H1 (cell line): ENCODE measurements around the gene PTPRD. TPM values are rescaled to one million over a fixed set of nuclear protein-coding genes. Genes with fewer than 3 reads are reported as not detected.

Experiments
- CTCF ChIA-PET: fragments of 300-600 bp; sonication (Branson Sonifier 250); formaldehyde crosslinking; loops from one replicate; lab custom pipeline; 2021; ENCODE audit not compliant: partially characterized antibody; lab: Charles Lee
- POLR2A ChIA-PET: fragments of 300-600 bp; sonication (Branson Sonifier 250); formaldehyde crosslinking; loops from one replicate; lab custom pipeline; 2021; ENCODE audit warnings: inconsistent platforms; ENCODE audit not compliant: partially characterized antibody; lab: Charles Lee
- DNase-seq, 2 experiments: peaks; one replicate each; pipeline versions ENCODE4 v3.0.0 to v3.0.0-alpha.2; 2010 to 2022; ENCODE audit warnings: low spot score in 2 of 2, low read depth in 1 of 2, mixed read lengths in 1 of 2
- FAIRE-seq: peaks from 2 replicates; lab custom pipeline; 2011; peaks lifted over from hg19 to GRCh38; lab: Jason Lieb, UNC
- H2AFZ ChIP-seq: 2 replicates; pipeline ENCODE4 v1.8.1; 2012; ENCODE audit warnings: low read length, inconsistent platforms
- H2AK5ac ChIP-seq: 2 replicates; pipeline ENCODE4 v1.6.1; 2013; ENCODE audit warnings: low read depth, low read length
- H2BK120ac ChIP-seq: replicated peaks from 2 replicates; pipeline ENCODE3; 2013; ENCODE audit warnings: low read depth, low read length, inconsistent platforms
- H2BK12ac ChIP-seq: 2 replicates; pipeline ENCODE4 v1.6.1; 2013; ENCODE audit warnings: low read depth, low read length
- H2BK15ac ChIP-seq: 2 replicates; pipeline ENCODE4 v1.6.1; 2013; ENCODE audit warnings: low read length
- H2BK20ac ChIP-seq: 2 replicates; pipeline ENCODE4 v1.6.1; 2013; ENCODE audit warnings: low read length
- H2BK5ac ChIP-seq: 2 replicates; pipeline ENCODE4 v1.6.1; 2013; ENCODE audit warnings: low read depth, low read length
- H3K14ac ChIP-seq: 2 replicates; pipeline ENCODE4 v1.6.1; 2013; ENCODE audit warnings: inconsistent platforms; ENCODE audit not compliant: insufficient read length
- H3K18ac ChIP-seq: 2 replicates; pipeline ENCODE4 v1.6.1; 2013; ENCODE audit warnings: low read length; ENCODE audit errors: extremely low read depth
- H3K23ac ChIP-seq: 2 replicates; pipeline ENCODE4 v1.6.1; 2013; ENCODE audit warnings: inconsistent platforms; ENCODE audit not compliant: insufficient read length
- H3K23me2 ChIP-seq: 2 replicates; pipeline ENCODE4 v1.6.1; 2013; ENCODE audit warnings: low read depth, low read length
- H3K27ac ChIP-seq: 2 replicates; pipeline ENCODE4 v1.6.1; 2011; ENCODE audit warnings: low read depth, low read length, inconsistent platforms
- H3K27me3 ChIP-seq, 4 experiments: replicated peaks in 1 of 4; 1 replicate in 1 of 4; 2 replicates in 3 of 4; pipeline versions ENCODE4 v1.6.1 to v1.8.1; 2011 to 2013; ENCODE audit warnings: low read length in 3 of 4, mild to moderate bottlenecking in 3 of 4, inconsistent platforms in 2 of 4, mixed read lengths in 2 of 4, moderate library complexity in 1 of 4; ENCODE audit not compliant: control insufficient read depth in 3 of 4, insufficient read depth in 3 of 4; ENCODE audit errors: extremely low read depth in 1 of 4
- H3K36me3 ChIP-seq, 4 experiments: 2 replicates each; pipeline versions ENCODE4 v1.6.1 to v1.8.1; 2011 to 2013; ENCODE audit warnings: mild to moderate bottlenecking in 4 of 4, low read length in 3 of 4, moderate library complexity in 2 of 4, control low read depth in 1 of 4, inconsistent platforms in 1 of 4; ENCODE audit not compliant: insufficient read depth in 4 of 4, control insufficient read depth in 2 of 4
- H3K4ac ChIP-seq: replicated peaks from 2 replicates; pipeline ENCODE3; 2013; ENCODE audit warnings: low read length, low read depth, mixed read lengths, inconsistent platforms; ENCODE audit not compliant: insufficient read length
- H3K4me1 ChIP-seq, 4 experiments: replicated peaks in 1 of 4; 1 replicate in 1 of 4; 2 replicates in 3 of 4; pipeline versions ENCODE4 v1.6.1 to v1.8.1; 2011 to 2013; ENCODE audit warnings: low read length in 3 of 4, inconsistent platforms in 2 of 4, mixed read lengths in 1 of 4; ENCODE audit not compliant: insufficient read depth in 4 of 4, control insufficient read depth in 3 of 4
- H3K4me2 ChIP-seq, 2 experiments: 2 replicates each; pipeline versions ENCODE4 v1.6.1 to v1.8.1; 2011 to 2013; ENCODE audit warnings: low read depth in 2 of 2, low read length in 2 of 2, control low read depth in 1 of 2, inconsistent platforms in 1 of 2, mild to moderate bottlenecking in 1 of 2; ENCODE audit not compliant: insufficient read depth in 1 of 2
- H3K4me3 ChIP-seq, 4 experiments: fragments of 200-600, 300-600 bp in 1 of 4; sonication (generic), shearing (Covaris generic), sonication (Bioruptor Twin) in 1 of 4; 2 replicates each; pipeline versions ENCODE4 v1.5.1 to v1.8.1; 2011 to 2016; ENCODE audit warnings: low read length in 4 of 4, low read depth in 3 of 4, control low read depth in 2 of 4, inconsistent platforms in 2 of 4, mild to moderate bottlenecking in 2 of 4, mixed read lengths in 1 of 4, moderate library complexity in 1 of 4; ENCODE audit not compliant: insufficient read depth in 2 of 4; ENCODE audit errors: extremely low read depth in 1 of 4
- H3K56ac ChIP-seq: replicated peaks from 2 replicates; pipeline ENCODE3; 2013; ENCODE audit warnings: low read depth, mild to moderate bottlenecking, mixed read lengths, low read length, inconsistent platforms; ENCODE audit not compliant: insufficient read length
- H3K79me1 ChIP-seq: 2 replicates; pipeline ENCODE4 v1.6.1; 2013; ENCODE audit warnings: low read depth, low read length, control low read depth
- H3K79me2 ChIP-seq, 2 experiments: 2 replicates each; pipeline versions ENCODE4 v1.6.1 to v1.8.1; 2012 to 2013; ENCODE audit warnings: low read length in 2 of 2, mild to moderate bottlenecking in 2 of 2, inconsistent platforms in 1 of 2; ENCODE audit not compliant: insufficient read depth in 2 of 2, control insufficient read depth in 1 of 2
- H3K9ac ChIP-seq, 4 experiments: replicated peaks in 1 of 4; 1 replicate in 1 of 4; 2 replicates in 3 of 4; pipeline versions ENCODE4 v1.6.1 to v1.8.1; 2011 to 2013; ENCODE audit warnings: low read depth in 3 of 4, low read length in 3 of 4, control low read depth in 2 of 4, mild to moderate bottlenecking in 2 of 4, moderate library complexity in 2 of 4, inconsistent platforms in 1 of 4; ENCODE audit errors: extremely low read depth in 1 of 4
- H3K9me3 ChIP-seq, 2 experiments: 2 replicates each; pipeline versions ENCODE4 v1.6.1 to v1.8.1; 2012 to 2013; ENCODE audit warnings: mild to moderate bottlenecking in 2 of 2, moderate library complexity in 2 of 2, control low read depth in 1 of 2, inconsistent platforms in 1 of 2, low read depth in 1 of 2, low read length in 1 of 2, mixed read lengths in 1 of 2; ENCODE audit not compliant: insufficient read depth in 2 of 2
- H4K20me1 ChIP-seq, 2 experiments: replicated peaks in 1 of 2; 2 replicates each; pipeline versions ENCODE3 to v1.8.1; 2011 to 2013; ENCODE audit warnings: inconsistent platforms in 2 of 2, low read length in 2 of 2, mild to moderate bottlenecking in 1 of 2; ENCODE audit not compliant: insufficient read depth in 2 of 2, control insufficient read depth in 1 of 2
- H4K5ac ChIP-seq: 2 replicates; pipeline ENCODE4 v1.6.1; 2013; ENCODE audit warnings: low read length, low read depth, mixed read lengths, inconsistent platforms; ENCODE audit not compliant: insufficient read length
- H4K8ac ChIP-seq: 2 replicates; pipeline ENCODE4 v1.8.0; 2013; ENCODE audit warnings: mild to moderate bottlenecking, moderate library complexity, low read length, inconsistent platforms; ENCODE audit not compliant: insufficient read depth; ENCODE audit errors: extremely low read depth
- H4K91ac ChIP-seq: replicated peaks from 2 replicates; pipeline ENCODE3; 2013; ENCODE audit warnings: low read length, mixed read lengths, inconsistent platforms; ENCODE audit not compliant: insufficient read length
- ASH2L ChIP-seq: fragments of 200-600, 300-600 bp; sonication (generic); IDR thresholded peaks from one replicate; pipeline ENCODE4 v1.7.1; 2017; ENCODE audit warnings: low read length
- CBX5 ChIP-seq: fragments of 300-800, 300-1000 bp; sonication (generic); IDR thresholded peaks from 2 replicates; pipeline ENCODE4 v1.7.1; 2016; ENCODE audit warnings: antibody characterized with exemption, low read length, low read depth
- CBX8 ChIP-seq: fragments of 300-800, 300-1000 bp; sonication (generic); IDR thresholded peaks from 2 replicates; pipeline ENCODE4 v1.7.1; 2016; ENCODE audit warnings: low read depth, low read length, borderline replicate concordance
- CEBPB ChIP-seq: IDR thresholded peaks from 2 replicates; pipeline ENCODE4 v1.6.1; 2012; ENCODE audit warnings: low read depth, low read length
- EGR1 ChIP-seq: IDR thresholded peaks from 2 replicates; pipeline ENCODE4 v1.6.1; 2011; ENCODE audit warnings: low read depth, low read length, borderline replicate concordance
- EP300 ChIP-seq, 2 experiments: IDR thresholded peaks; 1 replicate in 1 of 2; 2 replicates in 1 of 2; pipeline ENCODE4 v1.6.1; 2011 to 2012; ENCODE audit warnings: low read depth in 2 of 2, low read length in 2 of 2, mild to moderate bottlenecking in 2 of 2, borderline replicate concordance in 1 of 2, inconsistent platforms in 1 of 2, moderate library complexity in 1 of 2
- EZH2 ChIP-seq: fragments of 200-600 bp; sonication (generic); IDR thresholded peaks from 2 replicates; pipeline ENCODE4 v1.7.1; 2012; ENCODE audit warnings: low read depth, mild to moderate bottlenecking, moderate library complexity, low read length, inconsistent platforms; ENCODE audit not compliant: severe bottlenecking
- KDM4A ChIP-seq: IDR thresholded peaks from one replicate; pipeline ENCODE4 v1.7.1; 2012; ENCODE audit warnings: low read depth, mild to moderate bottlenecking, moderate library complexity, low read length, inconsistent platforms; ENCODE audit not compliant: severe bottlenecking
- KDM5A ChIP-seq: fragments of 200-600 bp; IDR thresholded peaks from 2 replicates; pipeline ENCODE4 v1.7.1; 2012; ENCODE audit warnings: mild to moderate bottlenecking, low read length, inconsistent platforms, mixed read lengths
- NRF1 ChIP-seq: IDR thresholded peaks from 2 replicates; pipeline ENCODE4 v1.6.1; 2011; ENCODE audit warnings: mild to moderate bottlenecking, low read depth, low read length, improper control_type of control experiment
- PHF8 ChIP-seq: fragments of 200-600 bp; sonication (generic); conservative IDR thresholded peaks from 2 replicates; pipeline ENCODE4 v1.7.1; 2012; ENCODE audit warnings: low read depth, mild to moderate bottlenecking, inconsistent platforms, low read length, moderate library complexity
- POLR2A ChIP-seq, 2 experiments: IDR thresholded peaks; 1 replicate in 1 of 2; 2 replicates in 1 of 2; pipeline ENCODE4 v1.6.1; 2011; ENCODE audit warnings: low read depth in 2 of 2, low read length in 2 of 2, mild to moderate bottlenecking in 2 of 2; ENCODE audit errors: control extremely low read depth in 1 of 2
- SAP30 ChIP-seq: fragments of 300-600 bp; sonication (generic); IDR thresholded peaks from 2 replicates; pipeline ENCODE4 v1.7.1; 2012; ENCODE audit warnings: low read length, moderate library complexity, mild to moderate bottlenecking, inconsistent platforms; ENCODE audit not compliant: insufficient read depth, insufficient replicate concordance
- SIN3A ChIP-seq, 2 experiments: IDR thresholded peaks in 1 of 2; conservative IDR thresholded peaks in 1 of 2; 2 replicates each; pipeline ENCODE4 v1.6.1; 2011 to 2012; ENCODE audit warnings: low read length in 2 of 2, improper control_type of control experiment in 1 of 2, low read depth in 1 of 2, mild to moderate bottlenecking in 1 of 2
- SP2 ChIP-seq: IDR thresholded peaks from 2 replicates; pipeline ENCODE4 v1.6.1; 2012; ENCODE audit warnings: mild to moderate bottlenecking, low read length, inconsistent platforms
- WGBS, 2 experiments: shearing (Covaris generic) in 1 of 2; methylation state at CpG; one replicate each; pipeline versions ENCODE4 v1.1.6 to v1.1.7; 2013 to 2015; ENCODE audit warnings: low lambda C conversion rate in 2 of 2, mixed read lengths in 2 of 2, inconsistent platforms in 1 of 2, low coverage in 1 of 2, missing lambda C conversion rate in 1 of 2; ENCODE audit not compliant: insufficient replicate concordance in 2 of 2, insufficient coverage in 1 of 2, insufficient read length in 1 of 2; ENCODE audit errors: extremely low coverage in 1 of 2, missing lambda C conversion rate in 1 of 2; 5-methylcytosine and 5-hydroxymethylcytosine counted together
- polyA plus RNA-seq, 7 experiments: library from polyadenylated mRNA; depleted of rRNA in 3 of 7; stranded (reverse) in 5 of 7; unstranded in 2 of 7; fragments of >200 nt in 5 of 7; fragments of 200-250 nt in 2 of 7; gene quantifications; 1 replicate in 5 of 7; 2 replicates in 1 of 7; 4 replicates in 1 of 7; pipeline versions ENCODE4 v1.2.1 to v1.2.3, GENCODE V29; 2011 to 2013; ENCODE audit warnings: missing spikeins in 2 of 7, mixed read lengths in 2 of 7
- total RNA-seq: library from RNA; stranded (reverse); fragmentation: NEBNext Ultra II Directional; extraction: Animal tissue kit (Norgen Biotek cat#: 25700); gene quantifications from 2 replicates; pipeline ENCODE4 v1.2.1, GENCODE V29; 2021

The PTPRD gene
- total and polyA plus RNA-seq, 2 of the 8 experiments (the other 6 are each of a cell fraction or from before 2014, with no cell fraction given), result 17.2 to 77.0 TPM

GRCh38 chr9:9752722-9753121 lies 860.1 kb downstream of the PTPRD start:
- no peak overlapping the region for H2BK20ac ChIP-seq
- H3K79me2 ChIP-seq, result no peaks in the 10 kb centered on the region
- no peak overlapping the region for H3K23ac ChIP-seq
- H2AK5ac ChIP-seq, result no peak overlapping the region
- no peak overlapping the region for H2BK120ac ChIP-seq
- H2BK12ac ChIP-seq, result no peak overlapping the region
- no peak overlapping the region for H2BK15ac ChIP-seq
- H2AFZ ChIP-seq, result no peak overlapping the region
- no peaks in the 10 kb centered on the region for H3K9me3 ChIP-seq
- H3K23me2 ChIP-seq, result no peaks in the 10 kb centered on the region
- H4K5ac ChIP-seq, result no peak overlapping the region
- H3K4me3 ChIP-seq, result no peak overlapping the region
- H3K4me2 ChIP-seq, result no peak overlapping the region
- no peaks in the 10 kb centered on the region for H4K20me1 ChIP-seq
- H3K79me1 ChIP-seq, result no peaks in the 10 kb centered on the region
- H3K27me3 ChIP-seq, result no peaks in the 10 kb centered on the region
- no peak overlapping the region for H3K27ac ChIP-seq
- H3K14ac ChIP-seq, result no peak overlapping the region
- POLR2A ChIA-PET, result no interaction called here
- no peak overlapping the region for H3K4ac ChIP-seq
- CTCF ChIA-PET, result interaction anchor here (1.1 kb wide), 1 partner anchor 38 kb away, joined by 5 read pairs; no protein-coding TSS in a partner anchor
- FAIRE-seq (no peak), DNase-seq (no peak)
- H3K36me3 ChIP-seq, result no peaks in the 10 kb centered on the region
- no peak overlapping the region for H3K56ac ChIP-seq
- no peak overlapping the region for H3K9ac ChIP-seq
- H2BK5ac ChIP-seq, result no peak overlapping the region
- H3K18ac ChIP-seq, result no peak overlapping the region
- no peak overlapping the region for H4K91ac ChIP-seq
- H3K4me1 ChIP-seq, result no peaks in the 10 kb centered on the region
- H4K8ac ChIP-seq, result no peak overlapping the region
- 89% methylated on average over 2 of the region's 2 CpGs; no CpG with 5 or more reads in 1 of the 2 experiments for WGBS, 2 experiments
- no peak for TF ChIP-seq EZH2
- TF ChIP-seq SP2, result no peak
- no peak for TF ChIP-seq CBX5
- no peak for TF ChIP-seq CBX8
- no peak for TF ChIP-seq CEBPB
- TF ChIP-seq SAP30, result no peak
- no peak for TF ChIP-seq PHF8
- no peak for TF ChIP-seq KDM4A
- no peak for TF ChIP-seq POLR2A (IDR thresholded peaks at IDR 0.05; ENCODE audit: control extremely low read depth in 1 of 2, low read depth in 2 of 2, low read length in 2 of 2)
- TF ChIP-seq KDM5A, result no peak
- TF ChIP-seq ASH2L, result no peak
- TF ChIP-seq NRF1, result no peak
- no peak for TF ChIP-seq EGR1
- TF ChIP-seq SIN3A (conservative IDR thresholded peaks at IDR 0.05 in 1 of 2, IDR thresholded peaks at IDR 0.05 in 1 of 2; ENCODE audit: low read depth in 1 of 2, low read length in 2 of 2), result no peak
- no peak for TF ChIP-seq EP300 (IDR thresholded peaks at IDR 0.05; ENCODE audit: borderline replicate concordance in 1 of 2, low read depth in 2 of 2, low read length in 2 of 2)
